K562 (cell line): Measurements from ENCODE around the gene C1orf116. TPM values are rescaled to one million over a fixed set of nuclear protein-coding genes. Genes with fewer than 3 reads are reported as not detected.

ENCODE experiments used
- BHLHE40 ChIP-seq: IDR thresholded peaks from 2 replicates; pipeline ENCODE4 v1.6.1; 2011; ENCODE audit warnings: low read length, improper control_type of control experiment
- FOXM1 ChIP-seq, 2 experiments: fragments of 450-650 bp in 1 of 2; sonication (generic) in 1 of 2; formaldehyde crosslinking in 1 of 2; IDR thresholded peaks; 2 replicates each; pipeline versions ENCODE4 v1.6.1 to v1.9.0; 2017 to 2022; ENCODE audit warnings: low read depth in 2 of 2, mild to moderate bottlenecking in 2 of 2, missing genetic modification reagents in 1 of 2, moderate library complexity in 1 of 2
- GMEB1 ChIP-seq: fragments of 250-450 bp; sonication (Bioruptor Pico); IDR thresholded peaks from 2 replicates; pipeline ENCODE4 v1.4.0; 2020; ENCODE audit warnings: mild to moderate bottlenecking
- MGA ChIP-seq: fragments of 450-650 bp; IDR thresholded peaks from 2 replicates; pipeline ENCODE4 v1.6.1; 2016; ENCODE audit warnings: mild to moderate bottlenecking, moderate library complexity
- MTA1 ChIP-seq: fragments of 450-650 bp; IDR thresholded peaks from 2 replicates; pipeline ENCODE4 v1.6.1; 2017; ENCODE audit warnings: borderline replicate concordance
- PHF21A ChIP-seq: fragments of 450-650 bp; IDR thresholded peaks from 2 replicates; pipeline ENCODE4 v1.6.1; 2017; ENCODE audit warnings: low read depth, borderline replicate concordance
- RUNX1 ChIP-seq: sonication (generic); IDR thresholded peaks from 2 replicates; pipeline ENCODE4 v1.6.1; 2016; ENCODE audit warnings: antibody characterized with exemption, low read depth
- ZNF263 ChIP-seq: sonication (generic); formaldehyde crosslinking; IDR thresholded peaks from 2 replicates; pipeline ENCODE4 v1.8.0; 2022; ENCODE audit warnings: mild to moderate bottlenecking, missing genetic modification reagents, borderline replicate concordance
- ZNF592 ChIP-seq: fragments of 450-650 bp; IDR thresholded peaks from 2 replicates; pipeline ENCODE4 v1.6.1; 2017; ENCODE audit warnings: antibody characterized with exemption, mild to moderate bottlenecking
- polyA plus RNA-seq, 8 experiments: library from polyadenylated mRNA; depleted of rRNA in 4 of 8; stranded (reverse) in 5 of 8; unstranded in 3 of 8; fragments of >200 nt; fragmentation: Nextera tagmentation in 2 of 8; fragmentation: Illumina TruSeq in 1 of 8; extraction: Ambion mirVana in 2 of 8; extraction: Trizol in 1 of 8; gene quantifications; 2 replicates each; pipeline versions ENCODE4 v1.2.1 to v1.2.3, GENCODE V29; 2011 to 2014; ENCODE audit warnings: inconsistent platforms in 1 of 8, missing spikeins in 1 of 8
- total RNA-seq, 7 experiments: library from RNA; depleted of rRNA in 6 of 7; stranded (reverse); fragments of >200 nt in 6 of 7; fragmentation: Illumina TruSeq in 2 of 7; extraction: Trizol in 2 of 7; gene quantifications; 2 replicates each; pipeline versions ENCODE4 v1.2.1 to v1.2.3, GENCODE V29; 2011 to 2021; ENCODE audit warnings: low replicate concordance in 1 of 7

C1orf116 gene
- total and polyA plus RNA-seq, 9 of the 15 experiments (the other 6 are each of a cell fraction or from before 2014, with no cell fraction given) = 0.62 to 3.0 (median 0.95) TPM

GRCh38 chr1:207020065-207020708 is 12.4 kb downstream of the C1orf116 start (continued):
- TF ChIP-seq MGA = peak; percentile 43; the same call in 1 of the 2 replicates
- TF ChIP-seq ZNF263 (CRISPR knock-in tag) = peak; percentile 47; the same call in 1 of the 2 replicates
- no peak for TF ChIP-seq RUNX1
- 0 out of 2 replicates have a peak, but pooled peaks have one; percentile 12 for TF ChIP-seq GMEB1 (CRISPR knock-in tag)
- no peak for TF ChIP-seq BHLHE40
- no peak for TF ChIP-seq MTA1
- no peak for TF ChIP-seq PHF21A
- TF ChIP-seq FOXM1 (IDR thresholded peaks at IDR 0.05; ENCODE audit: low read depth) = no peak
- TF ChIP-seq FOXM1 (CRISPR knock-in tag; IDR thresholded peaks at IDR 0.05; ENCODE audit: low read depth) = no peak
- TF ChIP-seq ZNF592 = peak; percentile 12; the same call in 1 of the 2 replicates
